GM18519 (cell line): ENCODE measurements around the gene SACS.

ENCODE experiments used
- ATAC-seq: cut with Tn5 transposase; IDR thresholded peaks from one replicate; pipeline ENCODE4 v1.9.1; 2021; ENCODE audit warnings: mild to moderate bottlenecking, moderate library complexity; ENCODE audit not compliant: unreplicated experiment, low FRiP score

The SACS gene

GRCh38 chr13:23433171-23434153 lies at the start of gene SACS:
SACS (minus strand) TSS chr13:23433702; CDS start chr13:23411239, 22,463 bp downstream.
- ATAC-seq, result no peak

DNA sequence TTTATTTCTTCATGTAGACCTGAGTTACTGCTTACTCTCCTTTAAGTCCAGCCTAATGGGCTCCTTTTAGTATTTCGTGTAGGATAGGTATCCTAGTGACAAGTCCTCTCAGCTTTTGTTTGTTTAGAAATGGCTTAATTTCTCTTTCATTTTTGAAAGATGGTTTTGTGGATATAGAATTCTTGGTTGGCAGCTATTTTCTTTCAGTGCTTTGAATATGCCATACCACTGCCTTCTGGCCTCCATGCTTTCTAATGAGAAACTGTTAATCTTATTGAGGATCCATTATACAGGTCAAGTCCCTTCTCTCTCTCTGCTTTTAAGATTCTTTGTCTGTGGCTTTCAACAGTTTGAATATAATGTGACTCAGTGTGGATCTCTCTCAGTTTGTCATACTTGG lies 46.8 kb upstream of the SACS start:
- no peak for ATAC-seq

DNA sequence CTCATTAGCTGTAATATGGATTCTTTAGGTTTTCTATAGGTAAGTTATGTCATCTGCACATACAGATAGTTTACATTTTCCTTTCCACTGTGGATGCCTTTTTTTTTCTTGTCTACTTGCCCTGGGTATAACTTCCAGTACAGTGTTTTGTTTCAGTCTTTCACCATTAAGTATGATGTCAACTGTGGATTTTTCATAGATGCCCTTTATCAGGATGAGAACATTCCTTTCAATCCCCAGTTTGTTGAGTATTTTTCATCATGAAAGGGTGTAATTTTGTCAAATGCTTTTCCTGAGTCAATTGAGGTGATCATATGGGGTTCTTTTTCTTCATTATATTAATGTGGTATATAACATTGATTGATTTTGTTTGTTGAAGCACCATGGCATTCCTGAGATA lies 43.6 kb upstream of the SACS start:
- no peak for ATAC-seq

DNA sequence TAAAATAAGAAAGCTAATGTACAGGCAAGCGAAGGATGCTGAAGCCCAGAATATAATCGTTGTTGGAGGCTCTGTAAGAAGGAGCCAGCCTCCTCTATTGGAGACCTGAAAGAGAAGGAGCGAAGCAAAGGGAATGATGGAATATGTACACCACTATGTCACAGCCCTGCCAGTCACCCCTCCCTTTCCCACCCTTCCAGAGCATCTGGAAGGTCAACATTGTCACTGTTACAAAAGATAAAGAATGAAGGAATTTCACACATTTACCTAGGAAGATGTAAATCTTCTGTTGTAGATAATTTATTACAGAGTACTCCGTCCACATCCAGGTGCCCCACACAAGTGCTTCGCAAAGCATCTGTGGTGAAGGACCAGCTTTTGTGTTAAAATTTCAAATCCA lies 39.7 kb upstream of the SACS start:
- ATAC-seq, result no peak

GRCh38 chr13:23472189-23472588 lies 38.7 kb upstream of the SACS start:
- ATAC-seq, result no peak

GRCh38 chr13:23470790-23471614 lies 37.5 kb upstream of the SACS start:
- ATAC-seq, result no peak

DNA sequence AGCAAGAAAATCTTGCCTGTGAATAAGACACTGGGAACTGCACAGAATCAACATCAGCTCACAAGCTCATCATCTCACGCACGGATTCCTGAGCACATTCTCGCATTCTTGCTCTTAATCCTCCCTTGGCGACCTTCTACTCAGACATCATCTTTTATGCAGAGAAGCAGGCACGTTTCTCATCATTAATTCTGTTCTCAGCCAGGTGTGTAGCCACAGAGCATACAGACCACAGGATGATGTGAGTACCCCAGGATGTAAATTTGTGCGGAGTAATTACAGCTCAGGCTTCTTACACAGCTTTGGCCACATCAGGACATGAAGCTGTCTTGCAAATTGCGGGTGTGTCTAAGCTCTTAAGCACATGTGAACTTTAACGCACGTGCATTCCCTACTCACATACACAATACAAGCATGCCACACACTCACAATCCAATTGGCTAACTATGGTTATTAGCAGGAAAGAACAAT lies 36.5 kb upstream of the SACS start:
- no peak for ATAC-seq

DNA sequence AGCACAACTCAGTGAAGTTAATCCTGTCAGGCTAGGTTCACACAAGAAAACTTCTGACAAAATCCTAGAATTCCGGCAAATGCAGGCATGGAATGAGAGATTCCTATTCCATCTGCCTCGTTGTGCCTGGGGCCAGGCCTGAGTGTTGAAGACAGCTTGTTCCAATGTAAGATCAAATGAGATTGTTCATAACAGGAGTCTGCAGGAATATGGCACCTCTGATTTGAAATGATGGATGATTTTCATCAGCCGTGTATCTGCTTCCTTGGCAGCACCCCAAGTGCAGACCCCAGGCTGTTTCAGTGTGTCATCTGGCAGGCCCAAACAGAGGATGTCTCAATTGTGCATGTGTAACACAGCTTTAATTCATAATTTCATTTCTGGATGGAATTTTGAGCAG lies 35.3 kb upstream of the SACS start:
- ATAC-seq, result no peak

DNA sequence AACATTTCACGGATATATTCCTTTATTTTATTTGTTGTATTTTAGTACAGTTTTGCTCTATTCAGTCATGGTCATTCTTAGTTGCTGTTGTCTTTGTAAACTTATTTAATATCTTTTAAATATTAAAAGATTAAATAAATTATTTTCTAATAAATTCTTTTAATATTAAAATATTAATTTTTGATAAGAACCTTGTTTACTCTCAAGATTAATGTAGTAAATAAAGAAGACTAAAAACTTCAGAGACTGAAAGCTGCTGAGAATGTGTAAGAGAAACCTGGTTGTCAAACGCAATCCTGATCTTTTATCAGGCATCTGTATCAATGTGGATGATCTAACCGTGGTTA lies 34.4 kb upstream of the SACS start:
- no peak for ATAC-seq

DNA sequence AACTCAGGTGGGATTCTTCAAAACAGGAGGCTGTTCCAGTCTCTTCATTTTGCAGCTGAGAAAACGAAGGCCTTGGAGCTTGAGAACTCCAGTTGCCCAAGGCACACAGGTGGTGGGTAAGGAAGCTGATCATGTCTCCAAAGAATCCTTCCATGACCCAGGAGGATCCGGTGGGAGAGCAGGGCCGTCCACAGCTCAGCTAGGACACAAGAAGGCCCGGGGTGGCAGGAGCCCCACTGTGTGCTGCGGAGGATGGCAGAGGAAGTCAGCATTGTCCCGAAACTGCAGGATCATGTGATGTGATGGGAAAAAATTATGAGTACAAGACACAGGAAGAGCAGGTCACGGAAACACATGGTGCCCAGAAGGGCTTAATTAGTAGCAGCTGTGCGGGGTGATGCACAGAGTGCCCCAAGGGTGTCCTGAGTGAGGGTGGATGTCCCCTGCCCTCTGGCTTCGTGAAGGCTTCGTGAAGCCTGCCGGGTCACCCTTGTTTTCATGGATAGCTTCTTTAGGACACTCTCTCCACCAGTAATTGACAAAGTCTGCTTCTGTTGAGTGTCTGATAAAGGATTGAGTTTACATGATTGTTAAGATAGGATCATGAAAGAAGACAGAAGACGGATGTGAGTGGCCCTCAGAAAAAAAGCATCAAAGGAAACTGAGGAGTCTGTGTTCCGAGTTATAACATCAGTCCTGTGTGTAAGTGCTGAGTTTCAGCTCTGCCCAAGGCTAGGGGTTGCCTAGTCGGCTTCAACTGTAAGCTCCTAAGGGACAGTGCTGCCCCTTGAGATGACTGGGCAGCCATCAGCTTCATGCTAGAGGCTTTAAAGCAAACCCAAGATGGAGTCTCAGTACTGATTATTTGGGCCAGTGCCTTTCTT lies 33.8 kb upstream of the SACS start:
- no peak for ATAC-seq

GRCh38 chr13:23466144-23467002 lies 32.9 kb upstream of the SACS start:
- peak; percentile 65 for ATAC-seq

DNA sequence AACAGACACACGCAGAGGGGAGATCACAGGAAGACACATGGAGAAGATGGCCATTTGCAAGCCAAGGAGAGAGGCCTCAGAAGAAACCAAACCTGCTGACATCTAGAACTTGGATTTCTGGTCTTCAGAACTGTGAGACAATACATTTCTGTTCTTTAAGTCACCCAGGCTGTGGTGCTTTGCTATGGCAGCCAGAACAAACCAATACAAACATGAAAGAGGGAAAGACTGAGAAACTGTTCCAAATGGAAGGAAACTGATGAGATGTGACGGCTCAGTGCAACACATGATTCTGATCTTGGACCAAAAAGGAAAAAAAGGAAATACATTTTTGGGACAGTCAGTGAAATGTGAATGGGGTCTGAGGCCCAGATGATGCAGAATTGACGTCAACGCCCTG lies 30.2 kb upstream of the SACS start:
- ATAC-seq, result no peak

- no peak for ATAC-seq
Measured at GRCh38 chr13:23462815-23463559, 29.5 kb upstream of the SACS start.

GRCh38 chr13:23461544-23461943 lies 28.0 kb upstream of the SACS start:
- no peak for ATAC-seq

DNA sequence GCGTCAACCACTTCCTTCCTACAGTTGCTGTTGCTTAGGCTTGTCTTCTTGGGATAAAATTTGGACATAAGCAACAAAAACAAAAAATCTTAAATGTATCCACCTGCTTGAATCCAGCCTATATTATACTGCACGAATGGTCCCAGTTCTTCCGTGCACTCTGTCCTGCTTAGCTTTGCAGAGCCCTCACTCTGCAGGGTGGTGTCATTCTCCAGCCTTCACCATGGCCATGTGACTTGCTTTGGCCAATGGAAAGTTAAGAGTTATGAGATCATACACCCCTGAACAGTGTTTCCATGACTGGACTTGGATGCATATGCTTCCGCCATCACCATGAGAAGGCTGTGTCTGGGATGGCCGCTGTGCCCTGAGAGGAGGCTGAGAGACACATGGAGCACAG lies 27.4 kb upstream of the SACS start:
- no peak for ATAC-seq

GRCh38 chr13:23460309-23460708 lies 26.8 kb upstream of the SACS start:
- peak; percentile 54 for ATAC-seq

DNA sequence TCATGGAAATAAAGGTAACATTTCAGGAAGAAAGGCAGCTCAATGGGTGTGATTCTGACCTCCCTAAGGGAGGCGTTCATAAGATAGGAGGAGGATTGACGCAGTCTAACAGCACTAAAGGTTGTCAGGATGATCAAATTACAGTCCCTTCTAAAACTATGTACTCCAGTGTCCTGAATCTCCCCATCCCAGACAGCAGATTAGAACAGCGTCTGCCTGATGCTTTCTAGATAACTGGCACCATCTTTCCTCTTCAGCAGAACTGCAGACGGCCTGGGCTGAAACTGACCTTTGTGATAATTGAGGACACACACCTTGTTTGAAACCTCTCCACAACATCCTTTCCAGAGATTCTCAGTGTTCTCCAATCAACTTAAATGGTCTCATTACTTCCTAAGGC lies 25.5 kb upstream of the SACS start:
- no peak for ATAC-seq

- no peak for ATAC-seq
Measured at GRCh38 chr13:23456437-23457210, 23.1 kb upstream of the SACS start.
